ENCODE results near the gene PASD1. TPM values are rescaled to one million over a fixed set of nuclear protein-coding genes. Genes with fewer than 3 reads are reported as not detected.
"Not testable (repeated sequence)": the region's sequence is repeated elsewhere in the genome, so short reads cannot be mapped to it uniquely, and the experiment has no call there.

PASD1 gene
- total RNA-seq, 1 donor from 2014 or later: not detected

DNA sequence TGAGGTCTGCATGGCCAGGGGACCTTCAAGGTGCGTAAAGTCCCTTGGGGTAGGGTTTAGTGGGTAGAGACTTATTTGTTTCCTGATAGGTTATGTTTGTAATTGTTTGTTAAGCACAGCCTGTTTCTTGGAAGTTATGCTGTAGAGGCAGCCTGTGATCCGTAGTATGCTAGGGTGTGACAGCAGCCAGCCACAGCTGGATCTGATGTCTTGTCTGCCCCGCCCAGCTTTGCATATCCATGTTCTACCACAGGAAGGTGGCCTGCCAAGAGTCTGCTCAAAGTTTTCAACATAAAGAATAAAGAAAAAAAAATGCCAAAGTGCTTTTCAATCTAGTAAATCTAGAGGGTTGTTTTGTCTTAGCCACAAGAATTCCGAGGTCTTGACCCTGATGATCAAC is 112.7 kb downstream of the PASD1 start:
- H3K27ac Mint-ChIP-seq: no peak overlapping the region
- intact Hi-C loops (cut with micrococcal nuclease): no loop called here
- no peaks in the 10 kb centered on the region for H3K27me3 Mint-ChIP-seq
- no peak overlapping the region for H3K4me3 Mint-ChIP-seq
- DNase-seq: no peak
- H3K4me1 Mint-ChIP-seq: no peaks in the 10 kb centered on the region
- no peaks in the 10 kb centered on the region for H3K9me3 Mint-ChIP-seq
- no peaks in the 10 kb centered on the region for H3K36me3 Mint-ChIP-seq (ENCODE audit: low read depth)

DNA sequence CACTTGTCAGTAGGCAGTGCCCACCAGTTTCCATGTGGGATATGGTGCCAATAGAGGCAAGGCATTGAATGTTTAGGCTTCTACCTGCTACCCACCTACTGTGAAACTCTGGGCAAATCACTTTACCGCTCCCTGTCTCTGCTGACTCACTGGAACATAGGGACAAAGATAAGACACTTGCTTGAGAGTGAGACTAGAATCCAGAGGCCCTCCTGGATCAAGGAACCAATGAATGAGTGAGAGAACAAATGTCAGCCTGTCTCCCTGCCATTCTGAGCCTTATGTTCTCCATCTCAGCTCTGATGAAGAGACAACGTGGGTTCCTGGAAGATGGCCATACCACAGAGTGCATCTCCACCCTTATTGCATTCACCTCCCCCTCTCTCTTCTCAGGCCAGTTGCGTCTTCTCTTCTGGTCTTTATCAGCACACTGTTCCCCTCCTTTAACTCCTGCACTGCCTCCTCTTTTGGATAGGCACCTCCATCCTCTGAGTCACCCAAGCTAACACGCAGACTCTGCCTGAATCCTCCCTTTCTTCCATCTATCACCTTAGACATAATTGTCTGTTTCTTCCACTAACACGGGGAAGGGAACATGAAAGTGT is 116.4 kb downstream of the PASD1 start:
- Mint-ChIP-seq H3K4me3 (no peak overlapping the region), H3K27ac (no peak overlapping the region), H3K4me1 (peaks cover 6% of the 10 kb centered on the region), H3K9me3 (no peaks in the 10 kb centered on the region), H3K27me3 (peaks cover 10% of the 10 kb centered on the region), H3K36me3 (ENCODE audit: low read depth) (no peaks in the 10 kb centered on the region)
- intact Hi-C loops (cut with micrococcal nuclease): loop anchor here (5.0 to 10.0 kb wide), 2 partner anchors 175 to 908 kb away; no protein-coding TSS in a partner anchor
- DNase-seq: no peak

DNA sequence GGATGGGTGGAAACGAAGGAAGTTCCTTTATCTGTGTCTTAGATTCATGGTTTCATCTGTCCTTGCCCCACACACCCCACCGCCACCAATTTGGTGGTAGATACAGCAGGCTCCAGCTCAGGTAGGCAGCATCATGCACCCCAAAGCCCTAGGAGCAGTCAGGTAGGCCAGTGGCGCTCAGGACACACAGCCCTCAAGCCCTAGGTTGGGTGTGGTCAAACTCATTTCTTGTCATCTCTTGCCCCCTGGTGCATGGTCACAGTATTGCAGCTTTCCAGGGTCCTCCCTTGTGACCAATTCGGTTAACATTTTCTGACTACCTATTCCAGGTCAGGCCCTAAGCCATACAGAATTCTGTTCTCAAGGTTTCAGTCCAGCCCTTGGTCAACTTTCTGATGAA is 117.3 kb downstream of the PASD1 start:
- H3K4me1 Mint-ChIP-seq: peaks cover 6% of the 10 kb centered on the region
- H3K4me3 Mint-ChIP-seq: no peak overlapping the region
- no peaks in the 10 kb centered on the region for H3K9me3 Mint-ChIP-seq
- no peaks in the 10 kb centered on the region for H3K36me3 Mint-ChIP-seq (ENCODE audit: low read depth)
- peaks cover 10% of the 10 kb centered on the region for H3K27me3 Mint-ChIP-seq
- intact Hi-C loops (cut with micrococcal nuclease): loop anchor here (1.0 to 10.0 kb wide), 3 partner anchors 176 to 909 kb away; no protein-coding TSS in a partner anchor
- peak; percentile 83 for DNase-seq
- H3K27ac Mint-ChIP-seq: no peak overlapping the region

DNA sequence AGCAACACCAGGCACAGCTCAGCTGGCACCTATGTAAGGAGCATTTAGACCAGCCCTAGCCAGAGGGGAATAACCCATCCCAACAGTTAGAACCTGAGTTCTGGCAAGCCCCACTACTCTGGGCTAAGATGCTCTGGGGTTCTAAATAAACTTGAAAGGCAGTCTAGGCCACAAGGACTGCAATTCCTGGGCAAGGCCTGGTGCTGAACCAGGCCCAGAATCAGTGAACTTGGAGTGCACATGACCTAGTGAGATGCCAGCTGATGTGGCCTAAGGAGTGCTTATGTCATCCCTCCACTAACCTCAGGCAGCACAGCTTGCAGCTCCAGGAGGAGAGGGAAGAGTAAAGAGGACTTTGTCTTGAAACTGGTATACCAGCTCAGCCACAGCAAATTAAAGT is 124.2 kb downstream of the PASD1 start:
- no peaks in the 10 kb centered on the region for H3K9me3 Mint-ChIP-seq
- H3K4me3 Mint-ChIP-seq: no peak overlapping the region
- peaks cover 10% of the 10 kb centered on the region for H3K27me3 Mint-ChIP-seq
- H3K27ac Mint-ChIP-seq: no peak overlapping the region
- H3K36me3 Mint-ChIP-seq (ENCODE audit: low read depth): no peaks in the 10 kb centered on the region
- H3K4me1 Mint-ChIP-seq: peaks cover 6% of the 10 kb centered on the region
- DNase-seq: no peak
- intact Hi-C loops (cut with micrococcal nuclease): loop anchor here (10.0 kb wide), 1 partner anchor 183 kb away; no protein-coding TSS in a partner anchor

DNA sequence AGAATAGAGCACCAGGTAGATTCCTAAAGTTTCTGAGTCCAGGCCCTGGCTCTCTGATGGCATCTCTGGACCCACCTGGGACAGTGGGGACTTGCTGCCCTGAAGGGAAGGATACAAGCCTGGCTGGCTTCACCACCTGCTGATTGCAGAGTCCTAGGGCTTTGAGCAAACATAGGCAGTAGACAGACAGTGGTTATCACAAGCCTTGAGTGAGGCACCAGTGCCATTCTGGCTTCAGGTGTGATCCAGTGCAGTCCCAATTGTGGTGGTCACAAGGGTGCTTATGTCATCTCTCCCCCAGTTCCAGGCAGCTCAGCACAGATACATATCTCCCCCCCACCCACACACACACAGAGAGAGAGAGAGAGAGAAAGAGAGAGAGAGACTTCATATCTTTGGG is 125.2 kb downstream of the PASD1 start:
- no peak overlapping the region for H3K4me3 Mint-ChIP-seq
- H3K36me3 Mint-ChIP-seq (ENCODE audit: low read depth): no peaks in the 10 kb centered on the region
- peaks cover 9% of the 10 kb centered on the region for H3K27me3 Mint-ChIP-seq
- no peak for DNase-seq
- intact Hi-C loops (cut with micrococcal nuclease): loop anchor here (10.0 kb wide), 1 partner anchor 184 kb away; no protein-coding TSS in a partner anchor
- H3K4me1 Mint-ChIP-seq: no peaks in the 10 kb centered on the region
- no peaks in the 10 kb centered on the region for H3K9me3 Mint-ChIP-seq
- no peak overlapping the region for H3K27ac Mint-ChIP-seq

DNA sequence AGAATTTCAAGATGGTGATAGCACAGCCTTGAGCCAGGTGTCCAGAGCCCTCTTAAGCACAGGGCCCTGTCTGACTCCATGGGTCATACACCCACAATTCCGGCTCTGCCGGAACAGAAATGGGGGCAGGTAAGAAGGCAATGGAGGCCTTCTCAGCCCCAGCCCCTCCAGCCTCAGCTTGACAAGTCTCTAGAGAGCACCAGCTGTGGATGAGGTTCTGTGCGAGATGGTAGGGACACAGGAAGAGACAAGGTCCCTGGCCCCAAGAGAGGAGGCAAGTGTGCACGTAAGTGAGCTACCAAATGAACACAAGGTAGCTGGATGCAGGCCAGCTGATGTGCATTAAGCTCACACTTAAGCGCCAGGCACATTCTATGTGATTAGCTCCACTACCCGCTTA is 129.3 kb downstream of the PASD1 start:
- no peaks in the 10 kb centered on the region for H3K36me3 Mint-ChIP-seq (ENCODE audit: low read depth)
- no peaks in the 10 kb centered on the region for H3K9me3 Mint-ChIP-seq
- H3K27ac Mint-ChIP-seq: no peak overlapping the region

DNA sequence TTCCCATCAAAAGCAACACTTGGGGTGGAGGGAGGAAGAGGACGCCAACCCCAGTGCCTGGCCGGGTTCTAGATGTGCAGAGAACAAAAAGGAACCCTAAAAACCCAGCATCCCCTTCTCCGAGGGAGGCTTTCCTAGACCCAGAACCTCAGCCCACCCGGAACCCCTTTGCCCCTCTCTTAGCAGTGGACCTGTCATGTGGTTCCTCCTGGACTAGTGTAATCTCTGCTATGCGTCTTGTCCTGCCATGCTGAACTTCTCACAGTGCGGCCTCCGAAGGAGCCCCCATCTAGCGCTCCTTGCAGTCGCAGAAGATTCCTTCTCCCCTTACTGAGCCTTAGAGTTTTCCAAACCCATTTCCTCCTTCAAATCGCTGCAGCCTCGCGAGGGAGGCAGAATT is 130.6 kb downstream of the PASD1 start:
- no peak overlapping the region for H3K4me3 Mint-ChIP-seq
- H3K27me3 Mint-ChIP-seq: peaks cover 15% of the 10 kb centered on the region
- no peaks in the 10 kb centered on the region for H3K9me3 Mint-ChIP-seq

More for the DNA sequence above, 129.3 kb downstream of the PASD1 start:
- peaks cover 15% of the 10 kb centered on the region for H3K27me3 Mint-ChIP-seq
- no peak overlapping the region for H3K4me3 Mint-ChIP-seq
- intact Hi-C loops (cut with micrococcal nuclease): no loop called here
- H3K4me1 Mint-ChIP-seq: no peaks in the 10 kb centered on the region
- DNase-seq: no peak

DNA sequence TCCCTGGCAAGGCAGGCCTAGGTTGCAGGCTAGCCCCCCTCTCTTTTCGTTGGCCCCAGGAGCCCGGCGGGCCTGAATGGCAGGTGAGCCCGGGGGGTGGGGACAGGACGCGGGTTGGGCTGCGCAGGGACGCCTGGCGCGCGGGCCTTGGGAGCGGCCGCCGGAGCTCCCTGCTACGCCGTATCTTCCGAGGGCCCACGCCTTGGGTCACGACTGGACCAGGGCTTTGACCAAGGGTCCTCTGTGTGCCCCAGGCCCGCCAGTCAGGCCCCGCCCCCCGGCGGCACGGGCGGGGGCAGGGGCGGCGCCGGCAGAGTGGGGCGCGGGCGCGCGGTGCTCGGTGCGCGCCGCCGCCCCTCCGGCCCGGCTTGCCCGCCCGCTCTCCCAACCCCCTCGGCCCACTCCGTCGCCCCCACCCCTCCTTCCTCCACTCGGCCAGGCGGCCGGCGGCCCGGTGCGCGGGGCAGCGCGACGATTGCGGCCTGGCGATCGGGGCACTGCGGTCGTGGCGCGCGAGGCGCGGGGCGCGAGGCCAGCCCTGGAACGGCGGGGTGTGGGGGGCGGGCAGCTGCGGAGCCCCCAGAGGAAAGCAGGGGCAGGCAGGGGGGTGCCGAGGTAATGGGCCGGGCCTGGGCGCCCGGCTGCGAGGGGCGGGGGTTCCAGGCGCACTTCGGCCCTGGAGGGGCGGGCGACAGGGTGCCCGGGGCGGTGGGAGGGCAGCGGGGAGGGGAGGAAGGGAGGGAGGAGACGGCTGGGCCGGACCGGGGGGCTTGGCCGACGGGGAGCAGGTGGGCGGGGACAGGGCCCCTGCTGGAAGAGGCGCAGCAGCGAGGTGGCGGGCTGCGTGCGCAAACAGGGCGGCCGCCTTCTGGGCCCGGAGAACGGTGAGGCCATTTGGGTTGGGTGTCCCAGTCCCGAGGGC is 131.4 kb downstream of the PASD1 start, which contains the start of gene PRRG3:
Gene PRRG3, plus strand, starts transcription at position 798 of the 922 bp plus-strand sequence. CDS start 3,357 bp downstream, outside the sequence.
- no peak for DNase-seq
- H3K27ac Mint-ChIP-seq: no peak within 1 kb of the TSS
- H3K4me3 Mint-ChIP-seq: no peak within 1 kb of the TSS
- H3K4me1 Mint-ChIP-seq: no peaks in the 10 kb centered on the region
- H3K36me3 Mint-ChIP-seq (ENCODE audit: low read depth): no peaks in the 10 kb centered on the region
- H3K9me3 Mint-ChIP-seq: no peaks in the 10 kb centered on the region
- intact Hi-C loops (cut with micrococcal nuclease): no loop called here
- peaks cover 15% of the 10 kb centered on the region for H3K27me3 Mint-ChIP-seq

More for the DNA sequence above, 130.6 kb downstream of the PASD1 start:
- Mint-ChIP-seq H3K27ac (no peak overlapping the region), H3K36me3 (ENCODE audit: low read depth) (no peaks in the 10 kb centered on the region), H3K4me1 (no peaks in the 10 kb centered on the region)
- DNase-seq: no peak
- intact Hi-C loops (cut with micrococcal nuclease): no loop called here

DNA sequence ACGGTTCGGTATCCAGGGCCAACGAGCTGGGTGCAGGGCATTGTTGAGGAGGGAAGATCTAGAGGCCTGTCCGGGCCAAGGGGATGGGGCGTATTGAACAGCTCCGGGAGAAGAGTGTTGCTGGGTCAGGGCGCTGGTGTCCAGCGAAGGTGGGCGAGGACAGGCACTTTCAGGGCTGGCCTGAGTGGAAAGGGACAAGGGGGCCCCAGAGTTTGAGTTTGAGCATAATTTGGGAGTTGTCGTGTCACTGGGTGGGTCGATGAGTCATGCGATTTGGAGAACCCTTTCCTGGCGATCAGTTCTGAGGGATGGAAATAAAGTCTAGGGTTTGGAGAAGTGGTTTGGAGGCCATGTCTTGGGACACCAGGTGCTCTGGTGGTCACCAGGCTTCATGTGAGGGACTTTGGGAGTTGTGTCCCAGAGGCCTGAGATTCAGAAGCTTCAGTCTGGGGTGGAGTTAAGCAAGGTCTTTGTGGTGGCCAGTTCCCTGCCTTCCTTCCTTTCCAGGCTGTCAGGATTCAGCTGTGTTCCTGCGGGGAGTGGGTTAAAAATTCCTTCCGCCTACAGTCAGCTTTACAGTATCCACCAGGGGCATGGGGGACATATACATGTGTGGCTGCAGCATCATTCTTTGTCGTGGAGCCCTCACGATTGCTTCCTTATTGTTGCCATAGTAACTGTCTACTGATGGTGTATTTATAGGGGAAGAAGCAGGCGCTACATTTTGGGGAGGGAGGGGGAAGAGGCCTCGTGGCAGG is 132.3 kb downstream of the PASD1 start:
- Mint-ChIP-seq H3K9me3 (no peaks in the 10 kb centered on the region), H3K4me1 (no peaks in the 10 kb centered on the region), H3K27ac (no peak overlapping the region), H3K36me3 (ENCODE audit: low read depth) (no peaks in the 10 kb centered on the region), H3K27me3 (peaks cover 15% of the 10 kb centered on the region), H3K4me3 (no peak overlapping the region)
- intact Hi-C loops (cut with micrococcal nuclease): no loop called here
- DNase-seq: no peak

DNA sequence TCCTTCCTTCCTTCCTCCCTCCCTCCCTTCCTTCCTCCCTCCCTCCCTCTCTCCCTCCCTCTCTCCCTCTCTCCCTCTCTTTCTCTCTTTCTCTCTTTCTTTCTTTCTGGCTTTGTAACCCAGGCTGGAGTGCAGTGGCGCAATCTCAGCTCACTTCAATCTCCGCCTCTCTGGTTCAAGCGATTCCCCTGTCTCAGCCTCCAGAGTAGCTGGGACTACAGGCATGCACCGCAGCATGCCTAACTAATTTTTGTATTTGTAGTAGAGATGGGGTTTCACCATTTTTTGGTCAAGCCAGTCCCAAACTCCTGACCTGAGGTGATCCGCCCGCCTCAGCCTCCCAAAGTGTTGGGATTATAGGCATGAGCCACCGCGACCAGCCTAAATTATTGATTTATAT is 133.6 kb downstream of the PASD1 start:
- H3K36me3 Mint-ChIP-seq (ENCODE audit: low read depth); H3K4me3 Mint-ChIP-seq; DNase-seq; H3K4me1 Mint-ChIP-seq; H3K27ac Mint-ChIP-seq; intact Hi-C loops (cut with micrococcal nuclease); H3K9me3 Mint-ChIP-seq: not testable (repeated sequence)
- H3K27me3 Mint-ChIP-seq: peaks cover 15% of the 10 kb centered on the region

DNA sequence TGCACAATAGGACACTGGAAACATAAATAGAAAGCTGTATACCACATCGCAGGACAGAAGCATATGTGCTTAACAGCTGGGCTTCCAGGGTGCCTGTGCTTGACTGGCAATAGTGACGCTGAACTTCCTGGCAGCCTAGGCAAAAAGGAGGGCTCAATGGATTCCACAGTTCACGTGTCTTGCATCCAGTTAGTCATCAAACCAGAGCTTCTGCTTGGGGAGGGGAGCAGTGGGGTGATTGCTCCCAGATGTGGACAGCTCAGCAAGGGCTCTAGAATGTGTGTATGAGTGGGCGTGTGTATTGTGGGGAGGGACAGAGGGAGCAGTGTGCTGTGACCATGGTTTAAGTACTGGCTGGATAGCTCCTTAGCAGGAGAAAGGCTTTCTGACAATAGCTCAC is 134.0 kb downstream of the PASD1 start:
- no peak overlapping the region for H3K4me3 Mint-ChIP-seq
- peaks cover 15% of the 10 kb centered on the region for H3K27me3 Mint-ChIP-seq
- intact Hi-C loops (cut with micrococcal nuclease): no loop called here
- no peaks in the 10 kb centered on the region for H3K36me3 Mint-ChIP-seq (ENCODE audit: low read depth)
- no peak for DNase-seq
- no peak overlapping the region for H3K27ac Mint-ChIP-seq
- no peaks in the 10 kb centered on the region for H3K9me3 Mint-ChIP-seq
- no peaks in the 10 kb centered on the region for H3K4me1 Mint-ChIP-seq

DNA sequence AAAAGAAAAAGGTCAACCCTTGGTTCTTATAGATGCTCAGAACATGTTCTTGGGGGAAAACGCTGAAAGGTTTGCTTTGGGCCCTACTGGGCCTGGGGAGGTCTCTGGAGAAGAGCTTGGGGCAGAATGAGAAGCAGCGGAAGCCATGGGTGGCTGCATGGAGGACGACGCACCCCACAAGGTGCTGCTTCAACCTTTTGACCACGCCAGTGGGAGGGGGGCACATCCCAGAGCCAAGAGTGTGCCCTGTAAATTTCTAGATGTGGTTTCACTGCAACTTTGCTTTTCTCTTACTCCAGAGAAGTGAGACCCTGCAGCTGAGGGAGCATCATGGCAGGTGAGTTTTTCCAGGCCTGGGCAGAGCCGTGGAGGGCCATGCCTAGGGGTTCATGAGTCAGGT is 135.0 kb downstream of the PASD1 start:
- H3K27ac Mint-ChIP-seq: no peak overlapping the region
- DNase-seq: no peak
- H3K36me3 Mint-ChIP-seq (ENCODE audit: low read depth): no peaks in the 10 kb centered on the region
- intact Hi-C loops (cut with micrococcal nuclease): no loop called here
- no peak overlapping the region for H3K4me3 Mint-ChIP-seq
- H3K4me1 Mint-ChIP-seq: no peaks in the 10 kb centered on the region
- peaks cover 12% of the 10 kb centered on the region for H3K27me3 Mint-ChIP-seq
- H3K9me3 Mint-ChIP-seq: no peaks in the 10 kb centered on the region

DNA sequence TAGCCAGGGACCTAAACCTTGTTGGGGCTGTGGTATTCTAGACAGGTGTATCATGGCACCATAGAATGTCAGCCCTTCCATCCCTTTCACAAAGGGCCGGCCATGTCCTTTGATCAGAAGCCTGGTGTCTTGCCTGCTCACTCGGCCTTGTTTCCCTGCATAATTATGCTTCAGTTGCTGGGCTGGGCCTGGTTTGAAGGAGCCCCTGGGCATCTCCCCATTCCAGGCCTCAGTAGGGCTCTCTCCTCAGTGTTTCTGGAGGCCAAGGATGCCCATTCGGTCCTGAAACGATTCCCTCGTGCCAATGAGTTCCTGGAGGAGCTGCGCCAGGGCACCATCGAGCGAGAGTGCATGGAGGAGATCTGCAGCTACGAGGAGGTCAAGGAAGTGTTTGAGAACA is 136.3 kb downstream of the PASD1 start:
- Mint-ChIP-seq H3K27me3 (peaks cover 9% of the 10 kb centered on the region), H3K36me3 (ENCODE audit: low read depth) (no peaks in the 10 kb centered on the region), H3K9me3 (no peaks in the 10 kb centered on the region), H3K4me3 (no peak overlapping the region), H3K27ac (no peak overlapping the region), H3K4me1 (no peaks in the 10 kb centered on the region)
- no peak for DNase-seq
- intact Hi-C loops (cut with micrococcal nuclease): no loop called here

DNA sequence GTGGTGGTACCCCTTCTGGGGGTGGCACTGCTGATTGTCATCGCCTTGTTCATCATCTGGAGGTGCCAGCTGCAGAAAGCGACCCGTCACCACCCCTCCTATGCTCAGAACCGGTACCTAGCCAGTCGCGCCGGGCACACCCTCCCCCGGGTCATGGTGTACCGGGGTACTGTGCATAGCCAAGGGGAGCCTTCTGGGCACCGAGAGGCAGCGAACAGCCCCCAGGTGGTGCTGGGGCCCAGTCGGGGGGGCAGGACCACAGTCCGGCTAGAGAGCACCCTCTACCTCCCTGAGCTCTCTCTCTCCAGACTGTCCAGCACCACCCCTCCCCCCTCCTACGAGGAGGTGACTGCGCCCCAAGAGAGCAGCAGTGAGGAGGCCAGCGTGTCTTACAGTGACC is 137.1 kb downstream of the PASD1 start:
- no peak overlapping the region for H3K27ac Mint-ChIP-seq
- no peaks in the 10 kb centered on the region for H3K4me1 Mint-ChIP-seq
- no peak overlapping the region for H3K4me3 Mint-ChIP-seq
- no peaks in the 10 kb centered on the region for H3K36me3 Mint-ChIP-seq (ENCODE audit: low read depth)
- DNase-seq: no peak
- no peaks in the 10 kb centered on the region for H3K9me3 Mint-ChIP-seq
- intact Hi-C loops (cut with micrococcal nuclease): no loop called here
- peaks cover 8% of the 10 kb centered on the region for H3K27me3 Mint-ChIP-seq

All from activated CD4-positive, alpha-beta T cell treated with anti-CD3 and anti-CD28 coated beads, Interleukin-2, amount 10 ng/mL, durations not matched to agents 24 days and 14 days (primary cell).